GM19099 (cell line): ENCODE results near the gene RAB39A.

ENCODE experiments used
- POLR2A ChIP-seq: IDR thresholded peaks from 3 replicates; pipeline ENCODE4 v1.6.1; 2011; ENCODE audit warnings: low read depth; ENCODE audit not compliant: insufficient read length; ENCODE audit errors: extremely low read depth

RAB39A gene

DNA sequence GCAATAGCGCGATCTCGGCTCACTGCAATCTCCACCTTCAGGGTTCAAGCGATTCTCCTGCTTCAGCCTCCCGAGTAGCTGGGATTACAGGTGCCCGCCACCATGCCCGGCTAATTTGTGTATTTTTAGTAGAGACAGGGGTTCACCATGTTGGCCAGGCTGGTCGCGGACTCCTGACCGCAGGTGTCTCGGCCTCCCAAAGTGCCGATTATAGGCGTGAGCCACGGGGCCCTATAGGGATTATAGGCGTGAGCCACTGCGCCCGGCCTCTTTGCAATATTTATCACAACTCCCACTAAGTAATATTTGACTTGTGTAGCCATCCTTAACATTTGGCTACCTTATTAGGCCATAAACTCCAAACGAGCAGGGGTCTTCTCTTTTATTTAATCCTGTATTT lies 79.6 kb downstream of the RAB39A start:
- TF ChIP-seq POLR2A = no peak

DNA sequence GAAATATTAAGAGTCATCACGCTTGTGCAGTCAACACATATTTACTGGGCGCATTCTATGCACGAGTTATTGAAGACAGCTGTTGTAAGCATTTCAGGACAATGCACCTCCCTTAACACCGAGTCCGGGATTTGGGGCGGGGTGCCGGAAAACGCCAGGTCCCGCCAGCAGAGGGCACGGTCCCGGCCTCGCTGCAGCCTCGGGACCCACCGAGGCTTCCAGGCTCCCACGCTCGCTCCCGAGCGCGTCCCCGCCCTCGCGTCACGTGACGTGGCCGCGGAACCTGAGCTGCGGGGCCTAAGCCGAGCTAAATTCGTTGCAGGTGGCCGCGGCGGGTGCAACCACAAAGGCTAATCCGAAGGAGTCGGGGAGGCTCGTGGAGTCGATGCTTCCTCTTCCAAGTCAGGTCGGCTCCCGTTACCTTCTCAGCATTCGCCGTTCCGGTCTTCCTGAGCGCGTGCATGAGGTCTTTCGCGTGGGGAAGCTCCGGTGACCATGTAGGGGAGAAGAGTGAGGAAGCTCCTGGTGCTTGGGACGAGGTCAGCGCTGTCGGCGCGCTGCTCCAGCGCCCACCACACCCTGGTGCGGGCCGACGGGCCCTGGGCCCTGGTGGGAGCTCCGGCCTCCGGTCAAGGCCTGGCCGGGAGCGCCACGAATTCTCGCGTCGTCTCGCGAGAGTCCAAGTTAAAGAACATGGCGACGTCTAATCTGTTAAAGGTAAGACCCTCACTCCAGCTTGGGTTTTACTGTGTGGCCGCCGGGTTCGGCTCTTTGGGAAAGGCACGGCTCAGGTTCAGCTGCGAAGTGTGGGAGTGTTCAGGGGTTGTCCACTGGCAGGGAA lies 80.6 kb downstream of the RAB39A start, which contains the start of gene CUL5:
TSS of gene CUL5 (plus strand) at position 243 of the 841 bp plus-strand sequence. CDS start at position 694, 451 bp downstream.
- peak; percentile 87 for TF ChIP-seq POLR2A

DNA sequence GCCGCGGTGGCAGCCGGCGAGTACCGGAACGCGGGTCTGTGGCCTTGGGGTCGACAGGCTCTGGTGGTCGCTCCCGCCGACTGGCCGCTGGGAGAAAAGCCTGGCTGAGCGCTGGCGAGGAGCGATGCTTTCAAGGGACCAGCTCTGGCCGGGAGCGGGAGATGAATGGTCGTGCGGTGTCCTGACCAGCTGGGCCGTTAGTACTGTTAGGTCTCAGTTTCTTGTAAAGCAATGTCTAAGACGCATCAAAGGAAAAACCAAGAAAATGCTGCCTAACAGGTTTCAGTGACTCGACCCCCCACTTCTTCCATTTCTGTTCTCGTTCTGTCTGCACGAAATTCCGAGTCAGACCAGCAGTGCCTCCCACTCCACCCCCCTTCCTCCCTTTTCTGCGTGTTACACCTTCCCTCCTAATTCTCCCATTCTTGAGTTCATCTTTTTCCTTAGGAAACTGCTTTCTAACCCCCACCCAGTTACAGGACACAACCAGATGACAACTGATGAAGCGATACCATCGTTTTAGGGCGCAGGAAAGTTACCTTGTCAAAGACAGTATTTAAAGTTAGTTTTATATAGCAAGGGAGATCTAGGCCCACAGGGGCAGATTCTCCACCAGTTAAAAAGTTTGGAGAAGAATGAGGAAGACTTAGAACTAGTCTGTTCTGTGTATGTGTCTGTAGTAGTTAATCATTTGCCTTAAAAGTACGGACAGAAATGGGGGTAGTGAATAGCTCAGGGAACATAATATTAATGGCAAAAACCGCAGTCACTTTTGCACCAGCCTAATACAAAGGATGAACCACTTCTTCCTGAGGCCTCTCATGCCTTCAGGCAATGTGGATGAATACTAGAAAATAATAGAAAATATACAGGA lies 81.5 kb downstream of the RAB39A start:
- no peak for TF ChIP-seq POLR2A

DNA sequence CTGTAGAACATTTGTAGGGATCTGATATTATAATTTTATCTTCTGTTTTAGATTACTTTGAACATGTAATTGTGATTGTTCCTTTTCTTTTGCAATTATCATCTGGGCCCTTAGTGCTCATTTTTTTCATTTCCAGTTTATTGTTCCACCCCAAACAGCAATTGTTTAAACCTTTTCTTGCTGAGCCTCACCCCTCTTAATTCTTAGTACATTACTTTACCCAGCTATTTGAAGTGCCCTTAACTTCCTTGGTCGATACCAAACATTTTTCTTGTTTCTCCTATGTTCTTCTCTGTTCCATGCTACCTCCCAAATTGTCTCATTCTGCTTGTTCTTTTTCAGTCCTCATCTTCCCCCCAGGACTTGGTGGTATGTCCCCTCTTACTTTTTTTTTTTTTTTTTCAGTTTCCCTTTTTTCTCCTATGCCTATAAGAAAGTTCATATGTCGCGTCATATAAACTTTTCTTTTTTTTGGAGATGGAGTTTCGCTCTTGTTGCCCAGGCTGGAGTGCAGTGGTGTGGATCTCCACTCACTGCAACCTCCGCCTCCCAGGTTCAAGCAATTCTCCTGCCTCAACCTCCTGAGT lies 84.0 kb downstream of the RAB39A start:
- TF ChIP-seq POLR2A = no peak
